Osteoblast (primary cell): ENCODE data around the gene ABCC2. TPM values are rescaled to one million over a fixed set of nuclear protein-coding genes. Genes with fewer than 3 reads are reported as not detected.

Experiments used
- DNase-seq: peaks from one replicate; pipeline ENCODE4 v3.0.0; 2011; ENCODE audit warnings: low spot score, mixed read lengths; ENCODE audit not compliant: insufficient read length; ENCODE audit errors: missing footprints
- H2AFZ ChIP-seq: 2 replicates; pipeline ENCODE4 v1.6.0; 2011; ENCODE audit warnings: mild to moderate bottlenecking, low read length
- H3K27ac ChIP-seq: 2 replicates; pipeline ENCODE4 v1.5.1; 2011; ENCODE audit warnings: mild to moderate bottlenecking, low read depth, low read length, moderate library complexity
- H3K27me3 ChIP-seq: 2 replicates; pipeline ENCODE4 v1.6.0; 2012; ENCODE audit warnings: mild to moderate bottlenecking, control low read depth, inconsistent platforms, low read length, moderate library complexity; ENCODE audit not compliant: insufficient read depth
- H3K36me3 ChIP-seq: 2 replicates; pipeline ENCODE4 v1.5.1; 2011; ENCODE audit warnings: mild to moderate bottlenecking, low read length, control low read depth, moderate library complexity; ENCODE audit not compliant: insufficient read depth
- H3K4me1 ChIP-seq: 2 replicates; pipeline ENCODE4 v1.5.1; 2011; ENCODE audit warnings: mild to moderate bottlenecking, low read length, control low read depth, moderate library complexity; ENCODE audit not compliant: insufficient read depth
- H3K4me2 ChIP-seq: 2 replicates; pipeline ENCODE4 v1.6.0; 2011; ENCODE audit warnings: mild to moderate bottlenecking, low read length; ENCODE audit not compliant: insufficient read depth
- H3K4me3 ChIP-seq: fragments of 200-600 bp; sonication (generic); 3 replicates; pipeline ENCODE4 v1.5.1; 2012; ENCODE audit warnings: mild to moderate bottlenecking, low read length, inconsistent platforms; ENCODE audit not compliant: insufficient read depth
- H3K79me2 ChIP-seq: 2 replicates; pipeline ENCODE4 v1.6.0; 2012; ENCODE audit warnings: mild to moderate bottlenecking, low read length, control low read depth, inconsistent platforms; ENCODE audit not compliant: insufficient read depth
- H3K9me3 ChIP-seq: 2 replicates; pipeline ENCODE4 v1.5.1; 2011; ENCODE audit warnings: low read depth, low read length, control low read depth
- H4K20me1 ChIP-seq: 2 replicates; pipeline ENCODE4 v1.6.0; 2012; ENCODE audit warnings: mild to moderate bottlenecking, low read length, control low read depth; ENCODE audit not compliant: insufficient read depth
- total RNA-seq: library from RNA; depleted of rRNA; stranded (reverse); fragments of >200 nt; gene quantifications from 2 replicates; pipeline ENCODE4 v1.2.3, GENCODE V29; 2012
- TF ChIP-seq, protein P1 (sequence below): IDR thresholded peaks from 2 replicates; pipeline ENCODE4 v1.5.1; 2011; ENCODE audit warnings: mild to moderate bottlenecking, low read depth, low read length, moderate library complexity; ENCODE audit errors: extremely low read depth

The ABCC2 gene
- total RNA-seq, 1 donor, result 1.8 TPM

DNA sequence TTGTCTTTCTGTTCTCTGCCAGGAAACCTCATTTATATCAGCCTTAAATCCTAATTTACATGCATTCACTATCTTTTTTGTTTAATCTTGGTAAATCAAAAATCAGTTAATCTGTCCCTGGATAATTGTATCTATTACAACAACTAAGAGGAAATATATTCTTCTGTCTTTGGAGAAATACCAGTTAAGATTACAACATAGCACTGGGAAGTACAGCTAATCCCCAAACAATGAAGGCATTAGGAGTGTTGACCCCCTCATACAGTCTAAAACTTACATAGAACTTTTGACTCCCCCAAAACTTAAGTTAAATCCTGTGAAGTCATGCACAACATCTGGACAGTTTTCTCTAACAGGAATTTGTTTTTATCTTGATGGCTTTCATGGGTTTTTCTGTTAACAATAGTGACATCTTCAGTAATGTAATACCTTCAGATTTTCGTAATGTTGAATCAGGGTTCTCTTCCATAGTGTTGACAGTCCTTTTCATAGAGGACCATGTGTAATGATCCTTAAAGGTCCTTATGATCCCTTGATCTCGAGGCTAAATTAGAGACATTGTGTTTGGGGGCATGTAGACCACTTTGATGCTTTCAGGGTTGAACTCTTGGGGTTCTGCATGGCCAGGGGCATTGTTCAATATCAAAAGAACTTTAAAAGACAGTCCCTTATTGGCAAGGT, 24.1 kb upstream of the ABCC2 start:
- no peak overlapping the region for H3K4me2 ChIP-seq
- DNase-seq, result no peak

GRCh38 chr10:99760321-99760720, 22.1 kb upstream of the ABCC2 start:
- no peak overlapping the region for H2AFZ ChIP-seq
- no peak overlapping the region for H3K4me2 ChIP-seq
- TF ChIP-seq, protein P1, sequence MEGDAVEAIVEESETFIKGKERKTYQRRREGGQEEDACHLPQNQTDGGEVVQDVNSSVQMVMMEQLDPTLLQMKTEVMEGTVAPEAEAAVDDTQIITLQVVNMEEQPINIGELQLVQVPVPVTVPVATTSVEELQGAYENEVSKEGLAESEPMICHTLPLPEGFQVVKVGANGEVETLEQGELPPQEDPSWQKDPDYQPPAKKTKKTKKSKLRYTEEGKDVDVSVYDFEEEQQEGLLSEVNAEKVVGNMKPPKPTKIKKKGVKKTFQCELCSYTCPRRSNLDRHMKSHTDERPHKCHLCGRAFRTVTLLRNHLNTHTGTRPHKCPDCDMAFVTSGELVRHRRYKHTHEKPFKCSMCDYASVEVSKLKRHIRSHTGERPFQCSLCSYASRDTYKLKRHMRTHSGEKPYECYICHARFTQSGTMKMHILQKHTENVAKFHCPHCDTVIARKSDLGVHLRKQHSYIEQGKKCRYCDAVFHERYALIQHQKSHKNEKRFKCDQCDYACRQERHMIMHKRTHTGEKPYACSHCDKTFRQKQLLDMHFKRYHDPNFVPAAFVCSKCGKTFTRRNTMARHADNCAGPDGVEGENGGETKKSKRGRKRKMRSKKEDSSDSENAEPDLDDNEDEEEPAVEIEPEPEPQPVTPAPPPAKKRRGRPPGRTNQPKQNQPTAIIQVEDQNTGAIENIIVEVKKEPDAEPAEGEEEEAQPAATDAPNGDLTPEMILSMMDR, result no peak
- no peak overlapping the region for H3K4me3 ChIP-seq
- no peak for DNase-seq
- peaks cover 35% of the 10 kb centered on the region for H3K36me3 ChIP-seq
- H3K9me3 ChIP-seq, result no peaks in the 10 kb centered on the region
- peaks cover 6% of the 10 kb centered on the region for H3K4me1 ChIP-seq
- no peaks in the 10 kb centered on the region for H4K20me1 ChIP-seq
- no peaks in the 10 kb centered on the region for H3K79me2 ChIP-seq
- no peak overlapping the region for H3K27ac ChIP-seq
- H3K27me3 ChIP-seq, result no peaks in the 10 kb centered on the region

More for the DNA sequence above, 24.1 kb upstream of the ABCC2 start:
- TF ChIP-seq, protein P1, result no peak
- no peaks in the 10 kb centered on the region for H4K20me1 ChIP-seq
- H3K27me3 ChIP-seq, result no peaks in the 10 kb centered on the region
- H3K36me3 ChIP-seq, result peaks cover 43% of the 10 kb centered on the region
- no peaks in the 10 kb centered on the region for H3K79me2 ChIP-seq
- no peaks in the 10 kb centered on the region for H3K9me3 ChIP-seq
- H3K4me3 ChIP-seq, result no peak overlapping the region
- H3K27ac ChIP-seq, result no peak overlapping the region
- peaks cover 6% of the 10 kb centered on the region for H3K4me1 ChIP-seq
- H2AFZ ChIP-seq, result no peak overlapping the region

DNA sequence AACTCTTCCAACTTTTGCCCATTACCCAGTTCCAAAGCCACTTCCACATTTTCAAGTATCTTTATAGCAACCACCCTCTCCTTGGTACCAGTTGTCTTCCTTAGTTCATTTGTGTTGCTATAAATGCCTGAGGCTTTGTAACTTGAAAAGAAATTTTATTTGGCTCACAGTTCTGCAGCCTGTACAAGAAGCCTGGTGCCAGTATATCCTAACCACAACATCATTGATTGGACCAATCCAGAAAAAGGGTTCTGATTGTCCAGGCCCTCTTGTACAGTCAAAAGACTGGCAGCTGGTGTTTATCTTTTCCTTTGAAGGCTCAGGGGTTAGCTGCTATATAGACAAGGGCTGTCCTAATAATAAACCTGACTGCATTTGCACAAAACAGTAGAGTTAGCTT, 21.1 kb upstream of the ABCC2 start:
- no peaks in the 10 kb centered on the region for H4K20me1 ChIP-seq
- H3K27ac ChIP-seq, result no peak overlapping the region
- H3K36me3 ChIP-seq, result peaks cover 26% of the 10 kb centered on the region
- H3K9me3 ChIP-seq, result no peaks in the 10 kb centered on the region
- peaks cover 6% of the 10 kb centered on the region for H3K4me1 ChIP-seq
- TF ChIP-seq, protein P1, result no peak
- H2AFZ ChIP-seq, result no peak overlapping the region
- H3K4me2 ChIP-seq, result no peak overlapping the region
- no peak overlapping the region for H3K4me3 ChIP-seq
- no peaks in the 10 kb centered on the region for H3K27me3 ChIP-seq
- DNase-seq, result no peak
- no peaks in the 10 kb centered on the region for H3K79me2 ChIP-seq

DNA sequence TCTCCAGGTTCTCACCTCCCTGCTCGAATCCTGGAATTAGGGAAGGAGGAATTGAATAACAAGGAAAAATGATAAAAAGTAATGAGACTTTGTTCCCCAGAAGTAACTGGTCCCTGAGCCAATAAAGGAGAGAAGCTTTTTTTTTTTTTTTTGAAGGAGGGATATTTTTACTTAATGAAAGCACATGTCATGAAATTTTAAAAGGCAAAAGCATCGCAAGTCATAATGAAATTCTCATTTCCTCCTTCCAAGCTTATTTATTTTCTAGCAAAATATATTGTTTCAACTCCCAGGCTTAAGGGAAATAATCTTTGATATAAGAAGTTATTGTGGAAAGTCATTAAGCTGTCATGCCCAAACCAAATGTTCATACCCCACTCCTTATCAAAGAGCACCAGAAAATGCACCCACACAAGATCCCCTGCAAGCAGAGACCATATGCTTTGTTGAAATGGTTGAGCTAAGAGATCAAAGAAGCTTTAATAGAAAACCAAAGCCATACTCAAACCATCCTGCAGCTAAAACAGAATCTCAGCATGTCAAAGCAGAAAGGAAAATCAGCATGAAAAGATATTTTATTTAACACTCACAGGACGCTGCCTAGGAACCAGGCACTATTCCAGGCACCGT, 16.7 kb upstream of the ABCC2 start:
- H2AFZ ChIP-seq, result no peak overlapping the region
- no peaks in the 10 kb centered on the region for H3K36me3 ChIP-seq
- no peaks in the 10 kb centered on the region for H4K20me1 ChIP-seq
- no peak overlapping the region for H3K4me2 ChIP-seq
- peaks cover 5% of the 10 kb centered on the region for H3K4me1 ChIP-seq
- H3K27me3 ChIP-seq, result no peaks in the 10 kb centered on the region
- no peak overlapping the region for H3K4me3 ChIP-seq
- DNase-seq, result no peak
- H3K9me3 ChIP-seq, result no peaks in the 10 kb centered on the region
- no peaks in the 10 kb centered on the region for H3K79me2 ChIP-seq
- H3K27ac ChIP-seq, result no peak overlapping the region
- TF ChIP-seq, protein P1, result no peak
